CD4-positive, alpha-beta T cell treated with Interleukin-12 subunit alpha and Interleukin-12 subunit beta, for 1 hour (primary cell): ENCODE data around the gene ATP13A3.

Experiments
- DNase-seq: peaks from one replicate; pipeline ENCODE4 v3.0.0-alpha.2; 2020

ATP13A3 gene

DNA sequence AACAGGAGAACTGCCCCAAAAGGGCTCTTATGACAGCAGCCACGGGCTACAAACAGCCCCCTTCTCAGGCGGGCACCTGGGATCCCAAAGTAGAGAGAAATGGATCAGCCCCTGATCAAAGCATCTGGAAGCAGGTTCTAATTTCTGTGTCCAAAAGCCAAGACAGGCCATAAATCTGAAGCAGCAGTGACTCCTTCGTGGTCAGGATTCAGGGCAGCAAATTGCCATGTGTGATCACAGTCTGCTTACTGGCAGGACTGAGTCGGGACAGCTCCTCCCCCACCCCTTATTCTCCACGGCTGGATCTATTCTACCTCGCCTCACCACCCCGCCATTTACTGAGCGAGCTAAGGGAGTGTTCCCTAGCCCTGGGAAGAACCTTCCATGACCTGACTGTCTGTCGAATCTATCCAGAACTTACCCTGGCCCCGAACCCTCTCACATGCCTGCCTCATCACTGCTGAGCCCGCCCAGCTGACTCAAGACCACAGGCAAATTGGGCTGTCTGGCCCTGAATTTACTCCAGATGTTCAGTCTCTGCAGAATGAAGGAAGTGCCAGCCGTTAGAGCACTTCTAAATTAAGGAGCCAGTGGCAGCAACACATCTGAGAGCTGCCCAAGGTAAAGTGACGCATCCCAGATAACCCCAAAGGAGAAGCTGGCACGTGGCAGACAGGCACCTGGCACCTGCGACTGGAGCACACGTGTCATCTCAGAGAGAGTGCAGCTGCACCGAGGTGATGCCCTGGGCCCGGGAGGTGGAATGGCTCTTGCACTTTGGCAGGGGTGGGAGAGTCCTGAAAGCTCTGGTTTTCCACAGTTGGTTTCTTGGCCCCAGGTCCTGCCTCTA lies 118.6 kb downstream of the ATP13A3 start:
- DNase-seq, result no peak

GRCh38 chr3:194365978-194366490 lies 120.8 kb downstream of the ATP13A3 start:
- no peak for DNase-seq

DNA sequence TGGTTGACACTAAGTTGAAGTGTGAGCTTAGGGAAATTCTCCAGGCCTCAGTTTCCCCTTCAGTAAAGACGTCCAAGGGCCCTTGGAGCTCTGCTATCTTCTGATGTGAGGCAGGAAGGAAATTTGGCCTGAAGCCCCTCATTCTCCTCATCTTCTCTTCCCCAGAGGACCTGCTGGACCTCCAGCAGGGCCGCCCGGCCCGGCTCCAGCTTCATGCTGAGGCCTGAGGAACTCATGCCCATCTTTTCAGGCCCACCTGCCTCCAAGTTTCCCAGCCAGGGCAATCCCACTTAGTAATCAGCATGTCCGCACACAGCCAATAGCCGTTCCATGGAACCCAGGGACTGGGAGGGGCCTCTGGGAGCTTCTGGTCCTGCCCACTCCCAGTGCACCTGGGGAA lies 121.3 kb downstream of the ATP13A3 start:
- no peak for DNase-seq

DNA sequence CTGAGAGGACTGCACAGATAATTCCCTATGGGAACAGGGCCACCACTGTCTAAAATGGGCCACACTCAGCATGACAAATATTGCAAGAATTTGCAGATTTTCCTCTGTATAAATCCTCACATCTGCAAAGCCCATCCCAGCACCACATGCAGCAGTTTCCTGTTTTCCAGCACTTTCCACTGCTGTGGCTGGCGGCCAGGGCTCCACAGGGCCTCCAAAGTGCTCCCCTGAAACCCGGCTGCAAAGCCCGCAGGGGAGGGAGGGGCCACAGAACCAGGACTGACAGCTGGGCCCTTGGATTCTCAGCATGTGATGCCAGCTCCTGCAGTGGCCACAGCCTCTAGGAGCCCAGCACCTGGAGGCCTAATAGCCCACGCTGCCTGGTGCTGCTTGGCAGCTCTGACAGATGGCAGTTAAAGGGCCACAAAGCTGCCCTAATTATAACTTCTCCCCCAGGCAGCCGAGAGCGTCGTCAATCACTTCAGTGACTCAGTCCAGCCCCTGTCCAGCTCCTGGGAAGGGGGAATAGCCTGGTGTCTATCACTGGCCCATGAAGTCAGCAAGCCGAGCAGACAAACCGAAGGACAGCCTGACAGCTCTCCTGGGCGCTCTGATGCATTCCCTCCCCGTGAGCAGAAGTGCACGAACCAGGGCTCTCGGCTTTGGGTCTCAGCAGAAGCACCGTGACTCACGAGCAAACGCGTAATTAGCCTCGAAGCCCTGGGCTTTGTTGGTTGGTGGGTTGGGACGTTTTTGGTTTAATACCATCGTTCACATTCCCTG lies 122.0 kb downstream of the ATP13A3 start:
- no peak for DNase-seq

DNA sequence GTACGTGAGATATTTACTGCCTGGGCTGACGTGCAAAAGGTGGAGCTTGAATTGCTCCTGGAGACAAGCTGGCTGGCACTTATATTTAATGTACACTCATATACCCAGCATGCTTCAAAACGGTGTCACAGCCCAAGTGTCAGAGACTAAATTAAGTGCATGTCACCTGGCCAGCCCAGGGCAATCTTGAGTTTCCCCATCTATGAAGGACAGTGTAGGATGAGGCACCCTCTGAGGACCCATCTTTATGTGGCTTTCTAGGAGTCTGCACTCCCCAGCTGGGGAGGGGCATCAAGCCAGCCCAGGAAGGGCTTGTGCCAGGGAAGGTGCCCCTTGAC lies 122.5 kb downstream of the ATP13A3 start:
- no peak for DNase-seq

DNA sequence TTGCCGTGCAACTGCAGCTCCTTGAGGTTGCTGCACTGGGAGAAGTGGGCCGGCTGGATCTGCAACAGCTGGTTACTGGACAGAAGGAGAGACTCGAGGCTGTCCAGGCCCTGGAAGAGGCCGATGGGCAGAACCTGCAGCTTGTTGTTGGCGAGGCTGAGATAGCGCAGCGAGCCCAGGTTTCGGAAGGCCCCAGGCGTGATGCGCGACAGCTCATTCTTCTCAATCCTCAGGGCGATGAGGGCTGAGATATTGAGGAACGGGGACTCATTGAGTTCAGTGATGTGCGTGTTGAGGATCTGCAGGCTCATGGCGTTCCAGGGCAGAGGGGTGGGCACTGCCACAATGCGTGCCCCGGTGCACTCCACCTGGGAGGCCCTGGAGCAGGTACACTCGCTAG lies 126.2 kb downstream of the ATP13A3 start:
- DNase-seq, result no peak

DNA sequence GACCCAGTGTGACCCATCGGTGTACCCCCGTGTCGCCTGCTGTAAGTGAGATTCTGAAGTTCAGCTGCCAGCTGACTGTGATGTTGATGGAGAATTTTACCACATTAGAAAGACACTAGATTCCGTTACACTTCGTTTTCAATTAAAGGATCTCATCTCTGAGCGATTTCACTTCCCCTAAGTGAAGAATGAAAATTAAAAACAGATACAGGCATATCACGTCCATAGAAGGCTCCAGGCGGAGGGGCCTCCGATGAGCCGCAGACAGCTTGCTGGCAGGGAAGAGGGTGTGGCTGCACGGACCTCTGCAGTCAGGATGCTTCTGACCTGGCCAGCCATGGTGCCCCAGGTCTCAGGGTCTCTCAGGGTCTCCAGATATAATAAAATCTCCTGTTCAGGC lies 129.1 kb downstream of the ATP13A3 start:
- no peak for DNase-seq

DNA sequence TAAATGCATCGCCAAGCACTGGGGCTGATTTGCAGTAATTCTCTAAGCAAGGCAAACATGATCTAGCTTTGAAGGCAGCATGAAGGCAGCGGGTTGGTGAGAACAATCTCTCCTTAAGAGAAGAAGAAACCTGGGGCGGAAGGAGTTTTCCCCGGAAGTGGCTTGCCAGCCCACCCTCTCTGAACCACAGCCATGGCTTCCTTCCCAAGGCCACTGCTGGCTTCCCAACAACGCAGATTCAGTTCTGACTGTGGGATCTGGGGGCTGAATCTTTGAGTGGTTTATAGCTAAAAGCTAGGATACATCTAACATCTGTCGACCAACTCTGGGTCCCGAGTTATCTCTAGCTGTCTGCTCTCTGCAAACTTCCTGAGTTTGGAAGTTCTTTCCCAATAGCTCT lies 131.4 kb downstream of the ATP13A3 start:
- DNase-seq, result no peak

DNA sequence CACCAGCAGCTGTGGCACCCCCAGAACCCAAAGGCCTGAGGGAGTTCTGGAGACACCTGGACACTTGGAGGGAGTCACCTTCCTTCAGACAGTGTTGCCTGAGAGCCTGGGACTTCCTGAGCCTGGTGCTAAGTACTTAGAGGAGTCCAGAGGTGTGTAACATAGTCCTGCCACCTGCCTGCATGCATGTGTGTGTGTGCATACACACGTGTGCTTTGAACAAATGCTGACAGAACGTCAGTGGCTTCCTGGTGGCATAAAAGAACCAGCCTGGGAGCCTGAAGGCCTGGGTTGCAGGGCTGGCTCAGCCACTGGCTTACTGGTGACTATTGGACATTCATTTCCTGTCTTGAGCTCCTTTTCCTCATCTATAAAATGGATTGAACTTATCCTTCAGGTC lies 132.5 kb downstream of the ATP13A3 start:
- no peak for DNase-seq
